ENCODE data around the gene HBEGF.

- no peak for TF ChIP-seq CTCF (conservative IDR thresholded peaks at IDR 0.05; ENCODE audit: low read depth in 2 of 2)
- no peak for TF ChIP-seq CREB1 (CRISPR knock-in tag; IDR thresholded peaks at IDR 0.05; ENCODE audit: low read depth)
- TF ChIP-seq EZH2 (IDR thresholded peaks at IDR 0.05; ENCODE audit: low read depth, unreplicated experiment): no peak
Observed at GRCh38 chr5:140287801-140288521, 58.4 kb downstream of the HBEGF start.

Data from GM23338 (cell line).